Iris pigment epithelial cell (primary cell): ENCODE results near the gene CPN2.

Experiments used
- DNase-seq: peaks from one replicate; pipeline ENCODE4 v3.0.0-alpha.2; 2011; ENCODE audit warnings: low read depth

Gene CPN2

DNA sequence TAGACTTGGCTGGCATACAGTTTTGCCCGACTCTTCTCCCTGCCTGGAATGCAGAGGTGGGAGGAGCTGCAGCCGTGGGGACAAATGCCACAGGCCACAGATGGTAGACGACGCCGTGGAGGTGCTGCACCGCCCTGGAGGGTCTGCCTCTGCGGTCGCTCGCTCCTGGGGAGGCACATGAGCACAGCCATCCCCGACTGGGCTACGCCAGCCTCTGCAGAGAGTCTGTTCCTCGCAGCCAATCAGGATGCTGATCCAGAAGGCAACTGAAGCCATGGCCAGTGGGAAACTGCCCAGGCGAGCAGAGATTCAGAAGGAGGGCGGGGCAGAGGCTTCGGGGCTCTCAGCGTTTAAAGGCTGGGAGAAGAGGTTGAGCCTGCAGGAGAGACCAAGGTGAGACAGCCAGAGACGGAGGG lies 30.3 kb upstream of the CPN2 start:
- no peak for DNase-seq

DNA sequence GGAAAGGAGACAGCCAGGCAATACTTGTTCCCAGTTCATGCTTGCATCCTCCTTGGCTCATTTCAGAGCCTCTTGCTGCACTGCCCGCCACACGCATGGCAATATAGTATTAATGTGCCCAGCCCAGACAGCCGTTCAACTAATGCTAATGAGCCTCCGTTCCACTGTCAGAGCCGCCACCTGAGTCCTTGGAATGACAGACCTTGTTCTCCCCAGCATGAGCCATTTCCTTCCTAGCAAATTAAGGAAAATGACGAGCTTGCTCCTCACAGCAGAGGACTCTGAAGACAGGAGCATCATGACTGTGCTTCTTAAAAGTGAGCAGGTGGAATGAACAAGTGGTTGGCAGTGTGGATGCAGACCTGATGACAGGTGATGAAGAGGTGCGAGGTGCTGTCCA lies 29.2 kb upstream of the CPN2 start:
- no peak for DNase-seq

DNA sequence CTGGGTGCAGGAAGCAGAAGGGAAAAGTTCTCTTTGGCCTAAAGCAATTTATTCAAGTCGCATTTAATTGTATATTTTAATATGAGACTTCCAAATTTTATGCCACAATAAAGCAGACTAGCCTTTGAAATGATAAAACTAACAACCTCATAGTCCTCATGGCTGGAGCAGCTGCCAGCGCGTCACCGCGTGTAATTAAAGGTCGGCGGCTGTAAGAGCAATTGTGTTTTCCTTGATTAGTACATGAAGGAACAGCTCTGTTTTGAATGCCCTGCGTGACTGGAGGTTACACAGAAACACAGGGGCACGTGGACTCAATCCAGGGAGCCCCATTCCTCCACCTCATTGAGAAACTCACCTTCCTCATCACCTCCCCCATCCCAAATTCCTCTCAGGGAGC lies 28.5 kb upstream of the CPN2 start:
- no peak for DNase-seq

DNA sequence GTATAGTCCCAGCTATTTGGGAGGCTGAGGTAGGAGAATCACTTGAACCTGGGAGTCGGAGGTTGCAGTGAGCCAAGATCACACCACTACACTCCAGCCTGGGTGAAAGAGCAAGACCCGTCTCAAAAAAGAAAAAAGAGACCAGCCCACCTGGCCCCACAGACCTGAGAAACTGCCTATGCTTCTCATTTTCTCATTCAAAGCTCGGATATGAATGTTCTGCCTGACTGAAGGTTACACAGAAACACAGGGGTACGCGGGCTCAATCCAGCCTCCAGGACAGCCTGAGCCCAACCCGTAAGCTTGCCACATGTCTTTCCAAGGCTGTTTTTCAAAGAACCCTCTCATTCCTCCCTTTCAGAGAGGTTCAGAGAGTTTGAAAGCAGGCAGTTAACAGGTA lies 28.1 kb upstream of the CPN2 start:
- DNase-seq: no peak

DNA sequence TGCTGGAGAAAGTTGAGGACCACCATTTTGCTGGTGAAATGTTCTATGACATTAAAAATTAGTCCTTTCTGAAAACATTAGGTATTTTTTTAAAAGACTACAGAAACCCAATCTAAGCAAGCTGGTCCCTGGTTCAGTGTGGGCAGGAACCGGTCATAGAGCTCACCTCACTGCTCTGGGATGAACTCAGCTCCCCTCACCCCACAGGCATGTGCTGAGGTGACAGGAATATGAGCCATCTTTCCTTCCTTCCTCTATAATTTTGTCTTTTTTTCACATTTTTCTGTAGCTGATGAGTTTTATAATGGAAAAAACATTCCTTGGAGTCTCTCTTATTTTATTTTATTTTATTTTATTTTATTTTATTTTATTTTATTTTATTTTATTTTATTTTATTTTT lies 26.6 kb upstream of the CPN2 start:
- no peak for DNase-seq

DNA sequence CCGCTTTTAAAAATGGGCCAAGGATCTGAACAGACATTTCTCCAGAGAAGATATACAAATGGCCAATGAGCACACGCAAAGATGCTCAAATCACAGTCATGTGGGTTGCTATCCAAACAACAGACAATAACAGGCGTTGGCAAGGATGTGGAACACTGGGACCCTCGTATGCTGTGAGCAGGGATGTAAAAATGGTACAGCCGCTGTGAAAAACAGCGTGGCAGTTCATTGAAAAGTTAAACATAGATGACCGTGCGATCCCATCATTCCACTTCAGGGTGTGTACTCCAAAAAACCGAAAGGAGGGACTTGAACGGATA lies 25.1 kb upstream of the CPN2 start:
- DNase-seq: no peak

DNA sequence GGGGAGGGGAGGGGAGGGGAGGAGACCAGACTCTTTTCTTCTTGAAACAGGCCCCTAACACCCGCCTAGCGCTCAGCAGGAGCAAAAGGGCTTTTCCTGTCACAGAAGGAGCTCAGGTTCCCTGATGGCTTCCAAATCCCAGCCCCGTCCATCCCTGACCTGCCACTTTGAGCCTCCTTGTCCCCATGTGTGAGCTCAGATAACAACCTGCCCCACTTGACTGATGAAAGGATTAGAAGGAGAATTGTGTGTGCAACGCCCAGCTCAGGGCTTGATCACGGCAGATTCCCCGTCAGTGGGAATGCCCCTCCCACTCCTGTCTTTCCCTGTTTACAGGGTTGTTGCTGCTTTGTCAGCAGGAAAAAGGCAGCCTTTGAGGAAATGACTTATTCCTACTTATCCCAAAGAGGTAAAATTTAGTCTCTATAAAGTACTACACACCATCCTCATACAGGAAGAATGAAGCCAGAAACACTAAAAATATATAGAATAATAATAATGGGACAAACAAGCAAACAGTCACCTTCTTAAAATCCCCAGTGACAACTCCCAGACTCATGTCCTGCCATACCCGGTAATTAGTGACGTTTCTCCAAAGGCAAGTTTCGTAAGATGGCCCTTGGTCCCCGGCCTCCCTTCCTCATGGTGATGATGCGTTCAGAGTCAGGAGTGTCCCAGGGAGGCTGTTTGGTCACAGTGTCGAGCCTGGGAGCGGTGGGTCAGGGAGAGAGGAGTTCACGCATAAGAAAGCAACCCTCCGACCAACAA lies 24.5 kb upstream of the CPN2 start:
- no peak for DNase-seq

DNA sequence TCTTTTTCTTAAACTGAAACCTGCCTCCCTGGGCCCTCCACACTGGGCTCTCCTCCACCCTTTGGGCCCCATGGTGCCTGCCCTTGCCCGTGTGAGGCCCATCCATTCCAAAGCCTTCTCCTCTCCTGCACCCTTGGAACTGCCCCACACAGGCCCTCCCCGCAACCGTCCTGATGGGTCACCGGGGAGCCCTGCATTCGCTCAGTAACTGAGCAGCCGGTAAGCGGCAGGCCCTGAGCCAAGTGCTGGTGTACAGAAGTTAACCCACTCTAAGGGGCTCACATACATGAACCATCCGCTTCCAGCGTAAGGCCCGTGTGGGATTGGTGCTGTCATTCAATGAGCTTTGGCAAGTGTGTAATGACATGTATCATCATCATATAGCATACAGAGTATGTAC lies 23.8 kb upstream of the CPN2 start:
- DNase-seq: no peak

DNA sequence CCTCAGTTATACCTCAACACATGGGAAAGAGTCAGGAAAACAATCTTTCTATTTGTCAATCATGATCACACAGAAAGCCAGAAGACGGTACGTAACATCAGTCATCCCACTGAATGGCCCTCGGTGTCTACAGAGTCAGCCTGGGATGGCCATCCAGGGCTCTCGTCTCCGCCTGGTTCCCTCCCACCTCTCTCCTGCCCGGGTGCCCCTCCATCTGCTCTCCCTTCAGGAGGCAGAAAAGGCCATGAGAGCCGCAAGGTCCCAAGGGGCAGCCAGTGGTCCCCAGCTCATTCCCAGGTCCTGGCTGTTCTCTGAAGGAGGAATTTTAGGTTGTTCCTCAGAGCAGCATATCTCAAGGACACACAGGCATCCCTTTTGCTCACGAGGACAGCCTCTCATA lies 22.8 kb upstream of the CPN2 start:
- DNase-seq: no peak

DNA sequence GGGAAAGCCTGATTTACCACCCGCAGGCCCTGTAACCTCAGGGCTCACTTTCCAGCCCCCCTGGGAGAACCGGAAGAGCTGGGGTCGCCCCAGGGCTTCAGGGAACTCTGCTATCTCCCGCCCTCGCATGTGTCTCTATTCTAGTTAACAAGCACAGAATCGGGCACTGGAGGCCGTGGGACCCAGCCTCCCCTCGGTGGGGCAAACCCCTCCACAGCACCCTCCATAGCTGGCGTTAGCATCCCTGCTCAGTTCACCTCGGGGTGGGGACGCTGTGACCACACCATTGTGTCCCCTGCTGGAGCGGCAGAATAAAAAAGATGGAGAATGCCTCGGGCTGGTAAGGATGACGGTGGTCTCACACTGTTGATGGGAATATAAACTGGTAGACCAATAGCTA lies 21.9 kb upstream of the CPN2 start:
- DNase-seq: no peak

DNA sequence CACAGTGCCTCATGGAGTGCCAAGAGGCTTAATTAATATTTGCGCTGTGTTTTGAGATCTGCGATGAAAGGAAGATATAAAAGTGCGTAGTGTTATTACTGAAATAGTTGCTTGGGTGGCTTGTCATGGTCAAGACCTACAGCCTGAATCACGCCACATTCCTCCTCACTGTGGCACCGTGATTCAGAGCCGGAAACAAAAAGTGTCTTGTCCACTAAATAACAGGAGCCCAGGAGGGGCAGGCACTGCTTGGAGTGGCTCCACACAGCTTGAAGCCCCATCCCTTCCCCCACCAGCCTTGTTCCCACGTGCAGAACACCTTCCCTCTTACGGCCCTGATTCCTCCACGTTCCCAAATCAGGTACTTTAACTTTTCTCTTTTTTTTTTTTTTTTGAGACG lies 19.6 kb upstream of the CPN2 start:
- DNase-seq: no peak

DNA sequence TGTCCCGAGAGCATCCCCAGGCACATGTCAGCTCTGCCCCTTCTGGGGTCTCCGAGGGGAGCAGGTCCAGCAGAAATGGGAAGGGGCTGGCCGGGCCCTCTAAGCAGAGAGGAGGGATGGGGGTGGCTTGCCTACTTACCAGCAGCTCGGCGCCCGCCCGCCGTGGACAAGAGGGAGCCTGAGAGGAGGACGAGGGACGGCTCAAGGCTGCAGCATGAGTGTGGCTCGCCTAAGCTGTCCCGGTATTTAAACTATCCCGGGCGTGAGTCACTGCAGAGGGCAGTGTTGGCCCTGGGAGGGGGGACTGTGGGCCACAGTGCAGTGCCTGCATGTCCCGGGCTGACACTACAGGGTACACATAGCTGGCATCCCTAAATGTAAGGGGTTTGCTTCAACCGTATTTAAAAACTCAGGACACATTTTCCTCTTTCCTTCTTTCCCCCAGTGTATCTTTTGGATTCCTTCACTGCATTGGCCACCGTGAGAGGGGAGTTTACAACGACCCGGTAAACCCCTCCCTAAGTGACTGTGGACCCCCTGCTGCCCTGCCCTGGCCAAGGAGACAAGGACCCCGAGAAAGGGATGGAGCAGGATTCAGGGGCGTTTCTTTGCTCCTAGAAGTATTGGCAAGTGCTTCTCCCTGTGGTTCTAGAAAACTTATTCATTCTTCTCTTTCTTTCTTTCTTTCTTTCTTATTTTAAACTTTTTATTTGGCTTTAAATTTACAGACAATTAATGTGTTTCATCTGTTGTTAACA lies 18.6 kb upstream of the CPN2 start, which contains the start of gene LRRC15:
Gene LRRC15 (minus strand): TSS at position 222 of the 758 bp plus-strand sequence. CDS start 8,700 bp downstream, outside the sequence.
- peak; percentile 50 for DNase-seq

DNA sequence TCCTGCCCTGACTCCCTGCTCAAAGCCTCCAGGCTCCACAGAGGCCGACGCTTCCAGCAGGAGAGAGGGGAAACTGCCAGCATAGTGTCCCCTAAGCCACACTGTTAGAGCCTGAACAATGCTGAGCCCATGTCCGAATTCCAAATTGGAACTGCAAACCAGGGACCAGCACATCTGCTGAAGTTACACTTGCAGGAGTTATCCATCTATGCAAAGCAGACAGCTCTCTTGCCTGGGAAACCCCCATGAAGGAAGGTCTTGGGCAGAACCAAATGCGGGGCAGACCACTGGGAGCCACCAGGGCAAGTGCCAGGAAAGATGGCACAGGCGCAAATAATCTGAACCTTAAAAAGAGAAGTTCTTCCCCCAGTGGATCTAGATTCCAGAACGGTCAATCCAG lies 17.8 kb upstream of the CPN2 start:
- no peak for DNase-seq

DNA sequence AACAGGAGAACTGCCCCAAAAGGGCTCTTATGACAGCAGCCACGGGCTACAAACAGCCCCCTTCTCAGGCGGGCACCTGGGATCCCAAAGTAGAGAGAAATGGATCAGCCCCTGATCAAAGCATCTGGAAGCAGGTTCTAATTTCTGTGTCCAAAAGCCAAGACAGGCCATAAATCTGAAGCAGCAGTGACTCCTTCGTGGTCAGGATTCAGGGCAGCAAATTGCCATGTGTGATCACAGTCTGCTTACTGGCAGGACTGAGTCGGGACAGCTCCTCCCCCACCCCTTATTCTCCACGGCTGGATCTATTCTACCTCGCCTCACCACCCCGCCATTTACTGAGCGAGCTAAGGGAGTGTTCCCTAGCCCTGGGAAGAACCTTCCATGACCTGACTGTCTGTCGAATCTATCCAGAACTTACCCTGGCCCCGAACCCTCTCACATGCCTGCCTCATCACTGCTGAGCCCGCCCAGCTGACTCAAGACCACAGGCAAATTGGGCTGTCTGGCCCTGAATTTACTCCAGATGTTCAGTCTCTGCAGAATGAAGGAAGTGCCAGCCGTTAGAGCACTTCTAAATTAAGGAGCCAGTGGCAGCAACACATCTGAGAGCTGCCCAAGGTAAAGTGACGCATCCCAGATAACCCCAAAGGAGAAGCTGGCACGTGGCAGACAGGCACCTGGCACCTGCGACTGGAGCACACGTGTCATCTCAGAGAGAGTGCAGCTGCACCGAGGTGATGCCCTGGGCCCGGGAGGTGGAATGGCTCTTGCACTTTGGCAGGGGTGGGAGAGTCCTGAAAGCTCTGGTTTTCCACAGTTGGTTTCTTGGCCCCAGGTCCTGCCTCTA lies 17.1 kb upstream of the CPN2 start:
- no peak for DNase-seq

DNA sequence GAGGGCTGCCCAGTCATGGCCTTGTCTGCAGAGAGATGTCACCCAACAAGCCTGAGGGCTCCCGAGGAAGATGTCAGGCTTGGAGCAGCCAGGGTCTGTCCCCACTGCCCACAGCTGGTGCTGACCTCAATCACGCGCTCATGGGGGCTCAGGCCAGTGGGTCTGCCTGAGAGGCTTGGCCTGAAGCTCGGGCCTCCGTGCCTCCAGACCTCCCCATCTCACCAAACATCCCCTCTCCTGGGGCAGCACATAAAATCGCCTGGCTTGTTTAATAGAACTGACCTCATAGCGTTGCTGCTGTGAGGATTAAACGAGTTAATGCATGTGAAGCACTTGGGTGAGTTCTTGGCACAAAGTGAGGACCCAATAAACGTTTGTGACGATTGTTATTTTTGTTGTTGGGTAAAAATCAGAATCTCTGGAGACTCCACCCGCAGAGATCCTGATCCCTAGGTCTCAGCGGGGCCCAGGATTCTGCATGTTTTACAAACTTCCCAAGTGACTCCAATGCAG lies 14.9 kb upstream of the CPN2 start:
- DNase-seq: no peak

DNA sequence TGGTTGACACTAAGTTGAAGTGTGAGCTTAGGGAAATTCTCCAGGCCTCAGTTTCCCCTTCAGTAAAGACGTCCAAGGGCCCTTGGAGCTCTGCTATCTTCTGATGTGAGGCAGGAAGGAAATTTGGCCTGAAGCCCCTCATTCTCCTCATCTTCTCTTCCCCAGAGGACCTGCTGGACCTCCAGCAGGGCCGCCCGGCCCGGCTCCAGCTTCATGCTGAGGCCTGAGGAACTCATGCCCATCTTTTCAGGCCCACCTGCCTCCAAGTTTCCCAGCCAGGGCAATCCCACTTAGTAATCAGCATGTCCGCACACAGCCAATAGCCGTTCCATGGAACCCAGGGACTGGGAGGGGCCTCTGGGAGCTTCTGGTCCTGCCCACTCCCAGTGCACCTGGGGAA lies 14.4 kb upstream of the CPN2 start:
- DNase-seq: no peak

DNA sequence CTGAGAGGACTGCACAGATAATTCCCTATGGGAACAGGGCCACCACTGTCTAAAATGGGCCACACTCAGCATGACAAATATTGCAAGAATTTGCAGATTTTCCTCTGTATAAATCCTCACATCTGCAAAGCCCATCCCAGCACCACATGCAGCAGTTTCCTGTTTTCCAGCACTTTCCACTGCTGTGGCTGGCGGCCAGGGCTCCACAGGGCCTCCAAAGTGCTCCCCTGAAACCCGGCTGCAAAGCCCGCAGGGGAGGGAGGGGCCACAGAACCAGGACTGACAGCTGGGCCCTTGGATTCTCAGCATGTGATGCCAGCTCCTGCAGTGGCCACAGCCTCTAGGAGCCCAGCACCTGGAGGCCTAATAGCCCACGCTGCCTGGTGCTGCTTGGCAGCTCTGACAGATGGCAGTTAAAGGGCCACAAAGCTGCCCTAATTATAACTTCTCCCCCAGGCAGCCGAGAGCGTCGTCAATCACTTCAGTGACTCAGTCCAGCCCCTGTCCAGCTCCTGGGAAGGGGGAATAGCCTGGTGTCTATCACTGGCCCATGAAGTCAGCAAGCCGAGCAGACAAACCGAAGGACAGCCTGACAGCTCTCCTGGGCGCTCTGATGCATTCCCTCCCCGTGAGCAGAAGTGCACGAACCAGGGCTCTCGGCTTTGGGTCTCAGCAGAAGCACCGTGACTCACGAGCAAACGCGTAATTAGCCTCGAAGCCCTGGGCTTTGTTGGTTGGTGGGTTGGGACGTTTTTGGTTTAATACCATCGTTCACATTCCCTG lies 13.7 kb upstream of the CPN2 start:
- DNase-seq: peak; percentile 28

DNA sequence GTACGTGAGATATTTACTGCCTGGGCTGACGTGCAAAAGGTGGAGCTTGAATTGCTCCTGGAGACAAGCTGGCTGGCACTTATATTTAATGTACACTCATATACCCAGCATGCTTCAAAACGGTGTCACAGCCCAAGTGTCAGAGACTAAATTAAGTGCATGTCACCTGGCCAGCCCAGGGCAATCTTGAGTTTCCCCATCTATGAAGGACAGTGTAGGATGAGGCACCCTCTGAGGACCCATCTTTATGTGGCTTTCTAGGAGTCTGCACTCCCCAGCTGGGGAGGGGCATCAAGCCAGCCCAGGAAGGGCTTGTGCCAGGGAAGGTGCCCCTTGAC lies 13.2 kb upstream of the CPN2 start:
- no peak for DNase-seq

DNA sequence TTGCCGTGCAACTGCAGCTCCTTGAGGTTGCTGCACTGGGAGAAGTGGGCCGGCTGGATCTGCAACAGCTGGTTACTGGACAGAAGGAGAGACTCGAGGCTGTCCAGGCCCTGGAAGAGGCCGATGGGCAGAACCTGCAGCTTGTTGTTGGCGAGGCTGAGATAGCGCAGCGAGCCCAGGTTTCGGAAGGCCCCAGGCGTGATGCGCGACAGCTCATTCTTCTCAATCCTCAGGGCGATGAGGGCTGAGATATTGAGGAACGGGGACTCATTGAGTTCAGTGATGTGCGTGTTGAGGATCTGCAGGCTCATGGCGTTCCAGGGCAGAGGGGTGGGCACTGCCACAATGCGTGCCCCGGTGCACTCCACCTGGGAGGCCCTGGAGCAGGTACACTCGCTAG lies 9.4 kb upstream of the CPN2 start:
- no peak for DNase-seq

DNA sequence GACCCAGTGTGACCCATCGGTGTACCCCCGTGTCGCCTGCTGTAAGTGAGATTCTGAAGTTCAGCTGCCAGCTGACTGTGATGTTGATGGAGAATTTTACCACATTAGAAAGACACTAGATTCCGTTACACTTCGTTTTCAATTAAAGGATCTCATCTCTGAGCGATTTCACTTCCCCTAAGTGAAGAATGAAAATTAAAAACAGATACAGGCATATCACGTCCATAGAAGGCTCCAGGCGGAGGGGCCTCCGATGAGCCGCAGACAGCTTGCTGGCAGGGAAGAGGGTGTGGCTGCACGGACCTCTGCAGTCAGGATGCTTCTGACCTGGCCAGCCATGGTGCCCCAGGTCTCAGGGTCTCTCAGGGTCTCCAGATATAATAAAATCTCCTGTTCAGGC lies 6.6 kb upstream of the CPN2 start:
- DNase-seq: no peak

DNA sequence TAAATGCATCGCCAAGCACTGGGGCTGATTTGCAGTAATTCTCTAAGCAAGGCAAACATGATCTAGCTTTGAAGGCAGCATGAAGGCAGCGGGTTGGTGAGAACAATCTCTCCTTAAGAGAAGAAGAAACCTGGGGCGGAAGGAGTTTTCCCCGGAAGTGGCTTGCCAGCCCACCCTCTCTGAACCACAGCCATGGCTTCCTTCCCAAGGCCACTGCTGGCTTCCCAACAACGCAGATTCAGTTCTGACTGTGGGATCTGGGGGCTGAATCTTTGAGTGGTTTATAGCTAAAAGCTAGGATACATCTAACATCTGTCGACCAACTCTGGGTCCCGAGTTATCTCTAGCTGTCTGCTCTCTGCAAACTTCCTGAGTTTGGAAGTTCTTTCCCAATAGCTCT lies 4.3 kb upstream of the CPN2 start:
- DNase-seq: no peak

DNA sequence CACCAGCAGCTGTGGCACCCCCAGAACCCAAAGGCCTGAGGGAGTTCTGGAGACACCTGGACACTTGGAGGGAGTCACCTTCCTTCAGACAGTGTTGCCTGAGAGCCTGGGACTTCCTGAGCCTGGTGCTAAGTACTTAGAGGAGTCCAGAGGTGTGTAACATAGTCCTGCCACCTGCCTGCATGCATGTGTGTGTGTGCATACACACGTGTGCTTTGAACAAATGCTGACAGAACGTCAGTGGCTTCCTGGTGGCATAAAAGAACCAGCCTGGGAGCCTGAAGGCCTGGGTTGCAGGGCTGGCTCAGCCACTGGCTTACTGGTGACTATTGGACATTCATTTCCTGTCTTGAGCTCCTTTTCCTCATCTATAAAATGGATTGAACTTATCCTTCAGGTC lies 3.2 kb upstream of the CPN2 start:
- no peak for DNase-seq
